ENCODE results near the gene MINDY1.

Gene MINDY1

GRCh38 chr1:151011154-151011850, 4.6 kb upstream of the MINDY1 start:
- DNase-seq, result no peak

- DNase-seq, result no peak
Measured at GRCh38 chr1:151010346-151010726, 3.6 kb upstream of the MINDY1 start.

GRCh38 chr1:151009674-151010345, 3.1 kb upstream of the MINDY1 start:
- no peak for DNase-seq

- DNase-seq, result no peak
Measured at GRCh38 chr1:151009206-151009587, 2.5 kb upstream of the MINDY1 start.

GRCh38 chr1:151008244-151009205, 1.8 kb upstream of the MINDY1 start, which contains the start of gene PRUNE1:
Gene PRUNE1 (plus strand): TSS chr1:151008449. CDS start chr1:151008633, 184 bp downstream.
- DNase-seq, result peak; percentile 99

- DNase-seq, result no peak
Measured at GRCh38 chr1:151007853-151008243, 1.1 kb upstream of the MINDY1 start.

GRCh38 chr1:151005729-151006319, 878 bp downstream of the MINDY1 start:
- peak; percentile 61 for DNase-seq

GRCh38 chr1:151003180-151003579, 3.5 kb downstream of the MINDY1 start:
- no peak for DNase-seq

- DNase-seq, result no peak
Measured at GRCh38 chr1:151002611-151003010, 4.1 kb downstream of the MINDY1 start.

- DNase-seq, result no peak
Measured at GRCh38 chr1:151002051-151002450, 4.7 kb downstream of the MINDY1 start.

- DNase-seq, result no peak
Measured at GRCh38 chr1:151001602-151002001, 5.1 kb downstream of the MINDY1 start.

GRCh38 chr1:151000408-151000807, 6.3 kb downstream of the MINDY1 start:
- DNase-seq, result no peak

- DNase-seq, result no peak
Measured at GRCh38 chr1:150999926-151000325, 6.8 kb downstream of the MINDY1 start.

GRCh38 chr1:150999051-150999674, 7.5 kb downstream of the MINDY1 start:
- no peak for DNase-seq

- peak; percentile 68 for DNase-seq
Measured at GRCh38 chr1:150997949-150998348, 8.8 kb downstream of the MINDY1 start.

GRCh38 chr1:150997126-150997872, 9.4 kb downstream of the MINDY1 start:
- no peak for DNase-seq

GRCh38 chr1:150995896-150996295, 10.8 kb downstream of the MINDY1 start:
- DNase-seq, result peak; percentile 45

- no peak for DNase-seq
Measured at GRCh38 chr1:150995460-150995859, 11.2 kb downstream of the MINDY1 start.

GRCh38 chr1:150994248-150994647, 12.5 kb downstream of the MINDY1 start:
- DNase-seq, result no peak

GRCh38 chr1:150992626-150993025, 14.1 kb downstream of the MINDY1 start:
- DNase-seq, result no peak

GRCh38 chr1:150987924-150988323, 18.8 kb downstream of the MINDY1 start:
- peak; percentile 70 for DNase-seq

All from DMS53 (cell line).